Hepatocyte (in vitro differentiated cells): ENCODE results near the gene SSRP1.

Experiments
- EZH2phosphoT487 ChIP-seq: fragments of 200-600 bp; sonication (generic); IDR thresholded peaks from one replicate; pipeline ENCODE4 v1.6.1; 2018; ENCODE audit warnings: antibody characterized with exemption, mild to moderate bottlenecking, low read depth, moderate library complexity; ENCODE audit not compliant: unreplicated experiment, severe bottlenecking
- TF ChIP-seq, protein P1 (sequence below): fragments of 200-600 bp; sonication (generic); IDR thresholded peaks from 2 replicates; pipeline ENCODE4 v1.5.1; 2016; ENCODE audit warnings: antibody characterized with exemption, mild to moderate bottlenecking; ENCODE audit not compliant: poor library complexity

DNA sequence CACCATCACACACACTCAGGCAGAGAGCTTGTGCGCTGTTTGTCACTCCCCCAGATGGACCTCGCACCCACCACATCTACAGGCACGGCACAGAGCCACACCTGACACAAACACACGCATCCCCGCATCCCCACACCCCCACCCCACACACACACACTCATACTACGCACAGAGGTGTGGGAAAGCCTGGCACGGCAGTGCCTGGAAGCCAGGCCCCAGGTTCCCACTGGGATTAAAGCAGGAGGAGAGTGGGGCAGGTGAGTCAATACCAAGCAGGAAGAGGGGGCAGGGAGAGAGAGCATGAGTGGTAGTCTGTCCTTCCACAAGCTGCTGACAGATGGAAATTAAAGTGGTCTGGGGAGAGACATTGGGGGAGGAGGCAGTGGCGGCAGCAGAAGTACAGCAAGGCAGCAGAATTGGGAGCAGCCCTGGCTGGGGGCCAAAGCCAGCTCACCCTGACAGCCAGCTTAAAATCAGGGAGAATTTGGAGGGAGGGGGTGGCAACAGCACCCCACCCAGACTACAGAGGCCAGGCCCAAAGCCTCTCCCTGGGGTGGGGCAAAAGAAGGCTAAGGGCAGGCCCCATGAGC is 31.6 kb downstream of the SSRP1 start:
- TF ChIP-seq, protein P1, sequence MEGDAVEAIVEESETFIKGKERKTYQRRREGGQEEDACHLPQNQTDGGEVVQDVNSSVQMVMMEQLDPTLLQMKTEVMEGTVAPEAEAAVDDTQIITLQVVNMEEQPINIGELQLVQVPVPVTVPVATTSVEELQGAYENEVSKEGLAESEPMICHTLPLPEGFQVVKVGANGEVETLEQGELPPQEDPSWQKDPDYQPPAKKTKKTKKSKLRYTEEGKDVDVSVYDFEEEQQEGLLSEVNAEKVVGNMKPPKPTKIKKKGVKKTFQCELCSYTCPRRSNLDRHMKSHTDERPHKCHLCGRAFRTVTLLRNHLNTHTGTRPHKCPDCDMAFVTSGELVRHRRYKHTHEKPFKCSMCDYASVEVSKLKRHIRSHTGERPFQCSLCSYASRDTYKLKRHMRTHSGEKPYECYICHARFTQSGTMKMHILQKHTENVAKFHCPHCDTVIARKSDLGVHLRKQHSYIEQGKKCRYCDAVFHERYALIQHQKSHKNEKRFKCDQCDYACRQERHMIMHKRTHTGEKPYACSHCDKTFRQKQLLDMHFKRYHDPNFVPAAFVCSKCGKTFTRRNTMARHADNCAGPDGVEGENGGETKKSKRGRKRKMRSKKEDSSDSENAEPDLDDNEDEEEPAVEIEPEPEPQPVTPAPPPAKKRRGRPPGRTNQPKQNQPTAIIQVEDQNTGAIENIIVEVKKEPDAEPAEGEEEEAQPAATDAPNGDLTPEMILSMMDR, result no peak
- no peak for TF ChIP-seq EZH2phosphoT487
